ENCODE results near the gene SLC34A3.

The SLC34A3 gene

GRCh38 chr9:137201205-137201868 lies 29.4 kb upstream of the SLC34A3 start:
- peaks cover 11% of the 10 kb centered on the region for H3K27me3 Mint-ChIP-seq
- no peaks in the 10 kb centered on the region for H3K9me3 Mint-ChIP-seq
- CTCF ChIA-PET = interaction anchor here (0.5 to 1.5 kb wide), 5 partner anchors 12 to 595 kb away, joined by 3 to 5 read pairs (median 3); no protein-coding TSS in a partner anchor
- H3K4me1 Mint-ChIP-seq = peaks cover 47% of the 10 kb centered on the region
- H3K36me3 Mint-ChIP-seq = peaks cover 3% of the 10 kb centered on the region
- H3K27ac Mint-ChIP-seq = peak overlapping the region; percentile 81
- peak overlapping the region; percentile 80 for H3K4me3 Mint-ChIP-seq
- no peak for DNase-seq

- Mint-ChIP-seq H3K27ac (no peak overlapping the region), H3K27me3 (peaks cover 9% of the 10 kb centered on the region), H3K4me1 (peaks cover 61% of the 10 kb centered on the region), H3K36me3 (peaks cover 10% of the 10 kb centered on the region), H3K4me3 (no peak overlapping the region), H3K9me3 (no peaks in the 10 kb centered on the region)
- CTCF ChIA-PET = interaction anchor here (1.1 to 1.5 kb wide), 2 partner anchors 24 to 134 kb away, joined by 3 to 4 read pairs; partner anchors contain the start of gene RNF224
- DNase-seq = no peak
Observed at GRCh38 chr9:137202966-137203365, 27.7 kb upstream of the SLC34A3 start.

GRCh38 chr9:137204731-137205125 lies 26.0 kb upstream of the SLC34A3 start:
- peak overlapping the region; percentile 92 for H3K4me3 Mint-ChIP-seq
- H3K4me1 Mint-ChIP-seq = peaks cover 54% of the 10 kb centered on the region
- H3K27ac Mint-ChIP-seq = peak overlapping the region; percentile 92
- H3K27me3 Mint-ChIP-seq = peaks cover under 1% of the 10 kb centered on the region
- peaks cover 16% of the 10 kb centered on the region for H3K36me3 Mint-ChIP-seq
- H3K9me3 Mint-ChIP-seq = no peaks in the 10 kb centered on the region
- CTCF ChIA-PET = interaction anchor here (1.0 to 1.8 kb wide), 4 partner anchors 9 to 136 kb away, joined by 3 to 4 read pairs (median 4); no protein-coding TSS in a partner anchor
- no peak for DNase-seq

- H3K4me1 Mint-ChIP-seq = peaks cover 54% of the 10 kb centered on the region
- CTCF ChIA-PET = interaction anchor here (1.0 to 1.8 kb wide), 4 partner anchors 8 to 137 kb away, joined by 3 to 4 read pairs (median 4); no protein-coding TSS in a partner anchor
- peaks cover 19% of the 10 kb centered on the region for H3K36me3 Mint-ChIP-seq
- no peaks in the 10 kb centered on the region for H3K27me3 Mint-ChIP-seq
- no peaks in the 10 kb centered on the region for H3K9me3 Mint-ChIP-seq
- H3K4me3 Mint-ChIP-seq = peak within 1 kb of the TSS; percentile 92
- peak; percentile 96 for DNase-seq
- peak within 1 kb of the TSS; percentile 92 for H3K27ac Mint-ChIP-seq
Observed at GRCh38 chr9:137205126-137206069, 25.3 kb upstream of the SLC34A3 start, which contains the start of the genes NDOR1 and TMEM203. Gene NDOR1 (plus strand): TSS chr9:137205700. CDS start chr9:137205778, 78 bp downstream. Gene TMEM203 (minus strand): TSS chr9:137205648. CDS start chr9:137205414, 234 bp downstream.

GRCh38 chr9:137206602-137207001 lies 24.1 kb upstream of the SLC34A3 start:
- H3K36me3 Mint-ChIP-seq = peaks cover 19% of the 10 kb centered on the region
- no peaks in the 10 kb centered on the region for H3K9me3 Mint-ChIP-seq
- peak overlapping the region; percentile 83 for H3K27ac Mint-ChIP-seq
- no peak for DNase-seq
- CTCF ChIA-PET = interaction anchor here (0.7 kb wide), 1 partner anchor 30 kb away, joined by 5 read pairs; no protein-coding TSS in a partner anchor
- peaks cover 46% of the 10 kb centered on the region for H3K4me1 Mint-ChIP-seq
- peak overlapping the region; percentile 92 for H3K4me3 Mint-ChIP-seq
- no peaks in the 10 kb centered on the region for H3K27me3 Mint-ChIP-seq

- H3K4me1 Mint-ChIP-seq = peaks cover 12% of the 10 kb centered on the region
- no peak for DNase-seq
- CTCF ChIA-PET = no interaction called here
- H3K36me3 Mint-ChIP-seq = peaks cover 18% of the 10 kb centered on the region
- H3K9me3 Mint-ChIP-seq = no peaks in the 10 kb centered on the region
- H3K4me3 Mint-ChIP-seq = no peak overlapping the region
- no peak overlapping the region for H3K27ac Mint-ChIP-seq
- no peaks in the 10 kb centered on the region for H3K27me3 Mint-ChIP-seq
Observed at GRCh38 chr9:137211532-137211931, 19.2 kb upstream of the SLC34A3 start.

GRCh38 chr9:137212520-137212919 lies 18.2 kb upstream of the SLC34A3 start:
- Mint-ChIP-seq H3K4me1 (peaks cover 4% of the 10 kb centered on the region), H3K9me3 (no peaks in the 10 kb centered on the region), H3K4me3 (no peak overlapping the region), H3K36me3 (peaks cover 13% of the 10 kb centered on the region), H3K27me3 (no peaks in the 10 kb centered on the region), H3K27ac (no peak overlapping the region)
- CTCF ChIA-PET = interaction anchor here (1.1 kb wide), 1 partner anchor 89 kb away, joined by 3 read pairs; no protein-coding TSS in a partner anchor
- no peak for DNase-seq

GRCh38 chr9:137213160-137214060 lies 17.3 kb upstream of the SLC34A3 start:
- no peak overlapping the region for H3K27ac Mint-ChIP-seq

GRCh38 chr9:137214620-137215019 lies 16.1 kb upstream of the SLC34A3 start:
- H3K27ac Mint-ChIP-seq = no peak overlapping the region
- no peak for DNase-seq
- peaks cover 2% of the 10 kb centered on the region for H3K4me1 Mint-ChIP-seq
- peaks cover 5% of the 10 kb centered on the region for H3K36me3 Mint-ChIP-seq
- no peak overlapping the region for H3K4me3 Mint-ChIP-seq
- CTCF ChIA-PET = interaction anchor here (1.0 kb wide), 1 partner anchor 26 kb away, joined by 3 read pairs; the partner anchor contains the start of genes ANAPC2 and SSNA1
- H3K9me3 Mint-ChIP-seq = no peaks in the 10 kb centered on the region
- H3K27me3 Mint-ChIP-seq = no peaks in the 10 kb centered on the region

More at GRCh38 chr9:137213160-137214060, 17.3 kb upstream of the SLC34A3 start:
- H3K27me3 Mint-ChIP-seq = no peaks in the 10 kb centered on the region
- DNase-seq = no peak
- CTCF ChIA-PET = interaction anchor here (1.0 to 1.3 kb wide), 4 partner anchors 9 to 90 kb away, joined by 3 to 4 read pairs (median 4); partner anchors contain the start of genes ANAPC2 and SSNA1
- peaks cover 2% of the 10 kb centered on the region for H3K4me1 Mint-ChIP-seq
- H3K9me3 Mint-ChIP-seq = no peaks in the 10 kb centered on the region
- H3K4me3 Mint-ChIP-seq = no peak overlapping the region
- peaks cover 11% of the 10 kb centered on the region for H3K36me3 Mint-ChIP-seq

GRCh38 chr9:137215196-137215986 lies 15.3 kb upstream of the SLC34A3 start:
- CTCF ChIA-PET = interaction anchor here (0.9 to 1.0 kb wide), 2 partner anchors 26 to 147 kb away, joined by 3 read pairs; no protein-coding TSS in a partner anchor
- peaks cover 3% of the 10 kb centered on the region for H3K36me3 Mint-ChIP-seq

GRCh38 chr9:137216188-137216965 lies 14.3 kb upstream of the SLC34A3 start:
- CTCF ChIA-PET = interaction anchor here (0.9 to 1.2 kb wide), 4 partner anchors 20 to 148 kb away, joined by 3 to 5 read pairs (median 3); no protein-coding TSS in a partner anchor
- no peak overlapping the region for H3K27ac Mint-ChIP-seq
- H3K36me3 Mint-ChIP-seq = peaks cover 3% of the 10 kb centered on the region
- H3K9me3 Mint-ChIP-seq = no peaks in the 10 kb centered on the region
- no peak for DNase-seq
- H3K4me3 Mint-ChIP-seq = no peak overlapping the region
- peaks cover 2% of the 10 kb centered on the region for H3K4me1 Mint-ChIP-seq
- no peaks in the 10 kb centered on the region for H3K27me3 Mint-ChIP-seq

More at GRCh38 chr9:137215196-137215986, 15.3 kb upstream of the SLC34A3 start:
- no peaks in the 10 kb centered on the region for H3K27me3 Mint-ChIP-seq
- H3K27ac Mint-ChIP-seq = no peak overlapping the region
- no peaks in the 10 kb centered on the region for H3K9me3 Mint-ChIP-seq
- H3K4me1 Mint-ChIP-seq = peaks cover 2% of the 10 kb centered on the region
- no peak overlapping the region for H3K4me3 Mint-ChIP-seq
- DNase-seq = no peak

Measured in activated naive CD4-positive, alpha-beta T cell treated with anti-CD3 and anti-CD28 coated beads, Interleukin-2, amount 10 ng/mL, durations not matched to agents 7 days and 5 days (primary cell).